NCI-H526 (cell line): Measurements from ENCODE around the gene TMEM174.
A peak's percentile ranks its signal among the peaks of the same experiment; 100 is the strongest.

ENCODE experiments used
- DNase-seq, 2 experiments: peaks; one replicate each; lab custom pipeline; 2025; lab: John Stamatoyannopoulos, UW

TMEM174 gene, protein sequence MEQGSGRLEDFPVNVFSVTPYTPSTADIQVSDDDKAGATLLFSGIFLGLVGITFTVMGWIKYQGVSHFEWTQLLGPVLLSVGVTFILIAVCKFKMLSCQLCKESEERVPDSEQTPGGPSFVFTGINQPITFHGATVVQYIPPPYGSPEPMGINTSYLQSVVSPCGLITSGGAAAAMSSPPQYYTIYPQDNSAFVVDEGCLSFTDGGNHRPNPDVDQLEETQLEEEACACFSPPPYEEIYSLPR

DNA sequence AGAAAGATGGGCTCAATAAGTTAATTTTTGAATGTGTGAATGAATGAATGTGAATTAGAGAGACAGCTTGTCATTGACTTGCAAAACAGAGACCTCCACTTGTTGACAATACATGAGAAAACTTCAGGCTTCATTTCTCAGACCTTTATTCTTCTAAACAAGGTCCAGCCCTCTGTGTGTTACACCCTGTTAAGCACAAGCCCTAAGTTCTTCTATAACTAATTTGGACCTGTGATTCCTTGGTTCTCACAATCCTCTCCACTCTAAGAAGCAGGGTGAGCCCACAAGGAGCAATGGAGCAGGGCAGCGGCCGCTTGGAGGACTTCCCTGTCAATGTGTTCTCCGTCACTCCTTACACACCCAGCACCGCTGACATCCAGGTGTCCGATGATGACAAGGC is at the start of gene TMEM174:
Gene TMEM174 (plus strand): TSS at position 243 of the 400 bp plus-strand sequence. CDS start 51 bp downstream, at position 294.
- DNase-seq: no peak

- DNase-seq: no peak
Observed at GRCh38 chr5:73125289-73125688, 47.7 kb upstream of the TMEM174 start.

DNA sequence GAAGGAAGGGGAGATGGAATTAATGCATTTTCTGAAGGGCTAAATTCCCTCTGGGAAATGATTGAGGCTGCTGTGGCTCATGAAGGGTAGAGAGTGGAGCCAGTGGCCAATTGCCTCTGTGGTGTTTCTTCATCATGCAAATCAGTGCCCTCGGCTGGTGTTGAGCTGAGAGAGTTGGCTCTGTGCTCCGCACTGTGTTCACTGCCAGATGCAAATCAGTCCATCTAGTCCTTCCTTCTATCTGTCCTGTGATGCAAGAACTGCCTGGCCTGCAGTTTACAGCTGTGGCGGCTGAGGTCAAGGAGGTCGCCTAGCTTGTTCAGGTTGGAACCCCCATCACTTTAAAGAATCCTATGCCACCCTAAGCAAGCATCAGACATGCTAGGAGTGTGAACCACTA is 46.6 kb upstream of the TMEM174 start:
- DNase-seq: peak; percentile 71 to 89

DNA sequence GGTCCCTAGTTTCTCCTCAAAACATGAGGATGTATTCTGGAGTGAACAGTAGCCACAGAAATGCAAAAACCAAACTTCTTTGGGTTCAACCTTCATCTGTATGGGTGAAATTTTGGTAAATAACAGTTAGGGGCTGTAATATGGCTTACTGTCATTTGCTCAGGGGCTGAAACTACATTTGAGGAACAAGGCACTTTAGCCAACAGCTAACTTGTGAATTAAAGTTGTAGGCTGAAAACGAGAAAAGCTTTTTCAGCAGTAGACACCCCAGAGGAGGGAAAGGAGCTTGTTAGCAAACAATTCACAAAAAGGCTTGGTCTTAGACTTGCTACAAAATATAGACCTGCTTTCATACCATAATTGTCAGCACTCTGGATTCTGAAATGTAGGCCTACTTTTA is 46.0 kb upstream of the TMEM174 start:
- peak in 1 of 2 experiments; percentile 3 for DNase-seq

GRCh38 chr5:73129143-73129542 is 43.9 kb upstream of the TMEM174 start:
- no peak for DNase-seq

DNA sequence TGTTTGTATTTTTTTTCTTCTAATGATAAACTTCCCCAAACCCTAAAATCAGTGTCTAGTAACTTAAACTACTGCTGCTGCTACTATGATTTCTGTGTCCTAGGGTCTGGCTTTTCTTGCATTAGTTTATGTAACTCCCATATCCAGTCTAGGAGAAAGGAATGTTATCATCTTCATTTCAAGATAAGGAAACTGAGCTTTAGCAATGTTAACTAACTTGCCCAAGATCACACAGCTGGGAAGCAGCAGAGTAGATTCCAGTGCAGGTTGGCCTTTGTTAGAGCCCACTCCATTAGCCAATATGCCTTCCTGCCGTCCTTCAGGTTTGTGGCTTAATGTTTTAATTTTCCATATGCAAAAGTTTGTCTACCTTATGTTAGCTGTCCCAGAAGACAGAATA is 42.2 kb upstream of the TMEM174 start:
- no peak for DNase-seq

- DNase-seq: no peak
Observed at GRCh38 chr5:73131711-73132425, 41.1 kb upstream of the TMEM174 start.

DNA sequence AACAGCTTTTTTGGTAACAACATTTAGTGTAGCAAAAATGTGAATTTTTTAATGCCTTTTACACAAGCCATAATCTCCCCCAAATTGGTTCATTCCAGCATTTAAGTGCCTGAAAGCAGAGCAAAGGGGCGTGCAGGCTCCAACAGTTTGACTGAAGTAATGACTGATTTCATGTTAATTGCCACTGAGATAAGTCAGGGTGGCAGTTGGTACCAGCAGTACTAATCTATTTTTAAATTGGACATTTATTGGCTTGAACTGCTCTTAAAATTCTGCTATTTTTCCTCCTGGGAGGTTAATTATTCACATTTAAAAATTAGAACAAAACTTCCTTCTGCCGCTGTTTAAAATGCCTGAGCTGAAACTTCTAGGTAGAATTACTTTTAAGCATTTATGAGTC is 40.2 kb upstream of the TMEM174 start:
- DNase-seq: no peak

- no peak for DNase-seq
Observed at GRCh38 chr5:73135021-73135420, 38.0 kb upstream of the TMEM174 start.

DNA sequence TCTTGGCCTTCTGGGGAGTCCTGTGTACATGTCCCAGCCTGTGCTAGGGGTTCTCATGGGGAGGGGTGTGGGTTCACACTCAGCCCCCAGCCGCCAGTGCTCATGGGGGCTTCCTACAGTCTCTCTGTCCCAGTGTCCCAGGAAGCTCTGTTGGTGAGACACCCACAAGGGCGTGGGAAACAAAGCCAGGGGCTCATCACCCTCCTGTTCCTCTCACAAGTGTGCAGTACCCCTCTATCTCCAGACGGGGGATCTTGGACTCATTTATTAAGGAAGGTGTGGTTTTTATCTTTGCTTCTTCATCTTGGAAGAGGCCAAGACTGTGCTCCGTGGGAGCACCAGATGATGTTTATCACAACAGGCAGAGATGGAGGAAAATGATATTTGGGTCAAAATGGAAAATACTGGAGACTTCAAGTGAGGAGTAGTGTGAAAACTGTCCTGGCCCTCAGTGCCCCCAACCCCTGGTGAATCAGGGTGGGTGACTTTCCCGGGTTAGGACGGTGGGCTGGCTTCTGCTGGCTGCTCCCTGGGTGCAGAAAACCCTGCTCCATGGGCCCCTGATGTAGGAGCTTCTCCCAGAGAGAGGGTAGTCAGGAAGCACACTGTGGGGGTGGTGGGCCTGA is 37.5 kb upstream of the TMEM174 start:
- DNase-seq: peak in 1 of 2 experiments; percentile 45

GRCh38 chr5:73136055-73136562 is 36.9 kb upstream of the TMEM174 start:
- no peak for DNase-seq

DNA sequence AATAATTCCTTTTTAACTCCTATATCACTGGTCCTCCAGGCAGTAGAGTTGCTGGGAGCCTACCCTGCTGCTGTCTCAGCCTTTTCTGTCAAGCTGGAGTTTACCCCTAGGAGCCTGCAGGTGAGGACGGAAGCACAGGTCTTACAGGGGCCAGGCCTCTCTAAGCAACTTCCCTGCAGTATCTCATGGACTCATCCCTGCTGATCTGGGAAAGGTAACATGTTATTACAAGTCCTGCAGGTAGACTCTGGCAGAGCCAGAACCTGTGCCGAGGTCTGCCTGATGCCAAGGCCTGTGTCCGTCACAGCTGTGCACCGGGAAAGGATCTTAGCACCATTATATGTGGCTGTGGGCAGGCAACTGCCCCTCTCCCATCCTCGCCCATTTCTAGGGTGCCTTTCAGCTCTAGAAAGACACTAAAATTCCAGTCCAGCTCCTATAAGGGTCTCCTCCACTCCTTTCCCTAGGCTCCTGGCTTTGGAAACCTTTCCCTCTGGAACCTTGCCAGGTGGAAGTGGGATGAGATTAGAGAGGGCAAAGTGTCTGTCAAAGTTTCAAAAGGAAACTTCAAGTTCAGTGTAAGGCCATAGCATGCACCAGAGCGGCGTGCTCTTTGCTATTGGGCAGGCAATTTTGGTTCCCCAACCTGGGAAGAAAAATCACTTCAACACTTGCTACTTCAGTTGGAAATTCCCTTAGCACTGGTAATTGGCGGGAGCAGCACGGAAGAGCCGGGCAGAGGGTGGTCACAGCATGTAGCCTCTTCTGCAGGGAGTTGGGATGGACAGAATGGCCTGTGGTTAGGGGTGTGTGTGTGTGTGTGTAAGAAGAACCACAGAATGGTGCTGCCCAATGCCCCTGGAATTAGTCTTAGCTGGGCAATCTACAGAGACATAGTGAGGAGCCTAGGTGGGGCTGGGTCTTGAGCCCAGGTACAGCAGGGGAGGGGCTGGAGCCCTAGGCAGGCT is 35.1 kb upstream of the TMEM174 start:
- no peak for DNase-seq

- DNase-seq: no peak
Observed at GRCh38 chr5:73139485-73139884, 33.5 kb upstream of the TMEM174 start.

DNA sequence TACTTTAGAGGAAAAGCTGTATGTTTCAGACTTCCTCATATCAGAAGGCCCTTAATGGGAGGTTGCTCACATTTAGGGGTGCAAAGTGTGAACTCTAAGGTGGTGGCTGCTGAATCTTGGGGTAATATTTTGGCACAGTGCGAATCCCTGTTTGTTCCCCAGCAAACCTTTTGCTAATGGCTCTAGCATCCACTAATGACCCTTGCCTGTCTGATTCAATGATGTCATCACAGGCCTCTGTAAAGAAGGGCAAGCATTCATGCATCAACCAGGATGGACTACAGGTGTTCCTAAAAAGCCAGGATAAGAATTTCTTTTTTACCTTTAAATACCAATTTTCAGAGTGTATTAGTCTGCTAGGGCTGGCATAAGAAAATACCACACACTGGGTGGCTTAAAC is 32.2 kb upstream of the TMEM174 start:
- DNase-seq: no peak

DNA sequence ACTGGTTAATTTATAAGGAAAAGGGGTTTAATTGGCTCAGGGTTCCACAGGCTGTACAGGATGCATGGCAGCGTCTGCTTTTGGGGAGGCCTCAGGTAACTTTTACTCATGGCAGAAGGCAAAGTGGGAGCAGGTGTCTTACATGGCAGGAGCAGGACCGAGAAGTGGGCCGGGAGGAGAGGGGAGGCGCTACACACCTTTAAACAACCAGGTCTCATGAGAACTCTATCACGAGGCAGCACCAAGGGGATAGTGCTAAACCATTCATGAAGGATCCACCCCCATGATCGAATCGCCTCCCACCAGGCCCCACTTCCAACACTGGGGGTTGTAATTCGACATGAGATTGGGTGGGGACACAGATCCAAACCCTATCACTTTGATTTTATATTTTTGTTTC is 31.0 kb upstream of the TMEM174 start:
- DNase-seq: no peak

GRCh38 chr5:73143716-73144115 is 29.3 kb upstream of the TMEM174 start:
- no peak for DNase-seq

DNA sequence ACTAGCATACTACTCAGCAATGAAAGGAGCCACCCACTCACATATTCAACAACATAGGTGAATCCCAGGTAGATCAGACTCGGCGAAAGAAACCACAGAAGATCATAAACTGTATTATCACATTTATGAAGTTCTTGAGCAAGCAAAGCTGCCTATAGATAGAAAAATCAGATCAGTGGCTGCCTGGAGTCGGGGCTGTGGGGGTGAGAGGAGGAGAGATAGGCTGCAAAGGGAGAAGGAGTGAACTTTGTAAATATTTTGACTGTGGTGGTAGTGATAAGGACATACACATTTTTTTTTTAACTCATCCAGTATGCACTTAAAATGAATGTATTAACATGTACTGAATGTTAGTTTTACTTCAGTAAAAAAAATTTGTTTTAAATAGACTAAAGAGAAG is 23.5 kb upstream of the TMEM174 start:
- no peak for DNase-seq

GRCh38 chr5:73150876-73151275 is 22.1 kb upstream of the TMEM174 start:
- DNase-seq: no peak

- no peak for DNase-seq
Observed at GRCh38 chr5:73151766-73152410, 21.1 kb upstream of the TMEM174 start.

GRCh38 chr5:73152411-73153388 is 20.3 kb upstream of the TMEM174 start:
- DNase-seq: no peak
